Activated naive CD8-positive, alpha-beta T cell treated with anti-CD3 and anti-CD28 coated beads, Interleukin-2, amount 50 U/mL, for 16 hours (primary cell): ENCODE measurements around the gene UBAC1.

ENCODE experiments used
- DNase-seq: peaks from one replicate; pipeline ENCODE4 v3.0.0-alpha.2; 2020; ENCODE audit warnings: low read depth, low spot score

Gene UBAC1

GRCh38 chr9:135884328-135885035, 76.7 kb downstream of the UBAC1 start:
- no peak for DNase-seq

- DNase-seq, result no peak
These were observed 77.6 kb downstream of the UBAC1 start for GRCh38 chr9:135883410-135884089.
